Erythroblast (primary cell): ENCODE measurements around the gene CD86.

Source experiments
- GATA1 ChIP-seq: IDR thresholded peaks from 2 replicates; pipeline ENCODE4 v1.6.1; 2011; ENCODE audit warnings: low read depth, mild to moderate bottlenecking, control low read depth, low read length, moderate library complexity
- POLR2A ChIP-seq: IDR thresholded peaks from 2 replicates; pipeline ENCODE4 v1.6.1; 2011; ENCODE audit warnings: mild to moderate bottlenecking, low read length

GRCh38 chr3:122094693-122095092, 39.5 kb downstream of the CD86 start:
- no peak for TF ChIP-seq POLR2A
- no peak for TF ChIP-seq GATA1
